ENCODE data around the gene MTHFSD.

The MTHFSD gene

GRCh38 chr16:86517652-86518258 is 37.3 kb downstream of the MTHFSD start:
- Histone ChIP-seq H3K4me3 (ENCODE audit: severe bottlenecking) (no peak overlapping the region), H3K36me3 (ENCODE audit: low read depth) (no peaks in the 10 kb centered on the region), H3K4me1 (ENCODE audit: insufficient read depth, poor library complexity, severe bottlenecking) (no peaks in the 10 kb centered on the region), H3K27me3 (ENCODE audit: insufficient read depth, poor library complexity, severe bottlenecking) (peaks cover 95% of the 10 kb centered on the region), H3K27ac (ENCODE audit: poor library complexity, severe bottlenecking) (no peak overlapping the region), H3K9me3 (ENCODE audit: severe bottlenecking) (no peaks in the 10 kb centered on the region)
- DNase-seq (ENCODE audit: low spot score) (no peak), ATAC-seq (ENCODE audit: low read depth) (peak; percentile 74)
- peak; percentile 81 for TF ChIP-seq CTCF (IDR thresholded peaks at IDR 0.05; ENCODE audit: poor library complexity, severe bottlenecking)

- H3K27me3 ChIP-seq (ENCODE audit: insufficient read depth, poor library complexity, severe bottlenecking) = peaks cover 100% of the 10 kb centered on the region
- no peaks in the 10 kb centered on the region for H3K36me3 ChIP-seq (ENCODE audit: low read depth)
- no peak for ATAC-seq (ENCODE audit: low read depth)
- H3K4me3 ChIP-seq (ENCODE audit: severe bottlenecking) = no peak overlapping the region
- no peaks in the 10 kb centered on the region for H3K9me3 ChIP-seq (ENCODE audit: severe bottlenecking)
- TF ChIP-seq CTCF (IDR thresholded peaks at IDR 0.05; ENCODE audit: poor library complexity, severe bottlenecking) = no peak
- no peak overlapping the region for H3K27ac ChIP-seq (ENCODE audit: poor library complexity, severe bottlenecking)
- DNase-seq (ENCODE audit: low spot score) = no peak
- H3K4me1 ChIP-seq (ENCODE audit: insufficient read depth, poor library complexity, severe bottlenecking) = no peaks in the 10 kb centered on the region
These were observed 38.0 kb downstream of the MTHFSD start for GRCh38 chr16:86517033-86517432.

- Histone ChIP-seq H3K27me3 (ENCODE audit: insufficient read depth, poor library complexity, severe bottlenecking) (peaks cover 100% of the 10 kb centered on the region), H3K4me3 (ENCODE audit: severe bottlenecking) (no peak overlapping the region), H3K36me3 (ENCODE audit: low read depth) (no peaks in the 10 kb centered on the region), H3K9me3 (ENCODE audit: severe bottlenecking) (no peaks in the 10 kb centered on the region), H3K27ac (ENCODE audit: poor library complexity, severe bottlenecking) (no peak overlapping the region), H3K4me1 (ENCODE audit: insufficient read depth, poor library complexity, severe bottlenecking) (no peaks in the 10 kb centered on the region)
- DNase-seq (ENCODE audit: low spot score) (no peak), ATAC-seq (ENCODE audit: low read depth) (no peak)
- TF ChIP-seq CTCF (IDR thresholded peaks at IDR 0.05; ENCODE audit: poor library complexity, severe bottlenecking) = no peak
These were observed 38.4 kb downstream of the MTHFSD start for GRCh38 chr16:86516623-86517003.

GRCh38 chr16:86515777-86516622 is 39.0 kb downstream of the MTHFSD start:
- no peak for TF ChIP-seq CTCF (IDR thresholded peaks at IDR 0.05; ENCODE audit: poor library complexity, severe bottlenecking)
- ATAC-seq (ENCODE audit: low read depth) (no peak), DNase-seq (ENCODE audit: low spot score) (no peak)
- H3K4me3 ChIP-seq (ENCODE audit: severe bottlenecking) = no peak overlapping the region
- H3K4me1 ChIP-seq (ENCODE audit: insufficient read depth, poor library complexity, severe bottlenecking) = no peaks in the 10 kb centered on the region
- H3K27ac ChIP-seq (ENCODE audit: poor library complexity, severe bottlenecking) = no peak overlapping the region
- H3K36me3 ChIP-seq (ENCODE audit: low read depth) = no peaks in the 10 kb centered on the region
- H3K27me3 ChIP-seq (ENCODE audit: insufficient read depth, poor library complexity, severe bottlenecking) = peaks cover 100% of the 10 kb centered on the region
- H3K9me3 ChIP-seq (ENCODE audit: severe bottlenecking) = no peaks in the 10 kb centered on the region

GRCh38 chr16:86515413-86515776 is 39.6 kb downstream of the MTHFSD start:
- H3K4me3 ChIP-seq (ENCODE audit: severe bottlenecking) = no peak overlapping the region
- H3K36me3 ChIP-seq (ENCODE audit: low read depth) = no peaks in the 10 kb centered on the region
- no peaks in the 10 kb centered on the region for H3K9me3 ChIP-seq (ENCODE audit: severe bottlenecking)
- no peaks in the 10 kb centered on the region for H3K4me1 ChIP-seq (ENCODE audit: insufficient read depth, poor library complexity, severe bottlenecking)
- DNase-seq (ENCODE audit: low spot score) = no peak
- no peak for ATAC-seq (ENCODE audit: low read depth)
- no peak for TF ChIP-seq CTCF (IDR thresholded peaks at IDR 0.05; ENCODE audit: poor library complexity, severe bottlenecking)
- H3K27me3 ChIP-seq (ENCODE audit: insufficient read depth, poor library complexity, severe bottlenecking) = peaks cover 100% of the 10 kb centered on the region
- H3K27ac ChIP-seq (ENCODE audit: poor library complexity, severe bottlenecking) = no peak overlapping the region
